Activated T-helper 1 cell treated with anti-CD3 and anti-CD28 coated beads, Interleukin-12 subunit alpha, Interleukin-12 subunit beta, Interleukin-2, Interleukin-4 antibody, amounts not matched to agents 30 ng/mL and 10 ng/mL and 1 ng/mL, durations not matched to agents 14 hours and 24 hours and 36 hours (primary cell): ENCODE data around the gene ATG9B. TPM values are rescaled to one million over a fixed set of nuclear protein-coding genes. Genes with fewer than 3 reads are reported as not detected.

Experiments used
- DNase-seq: peaks from one replicate; pipeline ENCODE4 v3.0.0; 2021; ENCODE audit warnings: low spot score
- H3K27ac Mint-ChIP-seq: one replicate; pipeline ENCODE4 v1.8.0; 2021; ENCODE audit warnings: mild to moderate bottlenecking, mixed read lengths
- H3K27me3 Mint-ChIP-seq: one replicate; pipeline ENCODE4 v1.8.0; 2022; ENCODE audit warnings: mild to moderate bottlenecking, moderate library complexity, mixed read lengths; ENCODE audit not compliant: insufficient read depth
- H3K36me3 Mint-ChIP-seq: one replicate; pipeline ENCODE4 v1.8.0; 2021; ENCODE audit warnings: low read depth, mixed read lengths
- H3K4me1 Mint-ChIP-seq: one replicate; pipeline ENCODE4 v1.8.0; 2021; ENCODE audit warnings: low read depth, mixed read lengths
- H3K4me3 Mint-ChIP-seq: one replicate; pipeline ENCODE4 v1.8.0; 2021; ENCODE audit warnings: mild to moderate bottlenecking, moderate library complexity, mixed read lengths
- H3K9me3 Mint-ChIP-seq: one replicate; pipeline ENCODE4 v1.8.0; 2021; ENCODE audit warnings: mixed read lengths
- intact Hi-C: fragments of 100-400 bp; cut with micrococcal nuclease; formaldehyde crosslinking; loops from one replicate; pipeline ENCODE4 v1.15.1; 2024
- total RNA-seq: library from RNA; stranded (reverse); gene quantifications from 2 replicates; pipeline ENCODE4 v1.2.3, GENCODE V29; 2022

The ATG9B gene
- total RNA-seq, 1 donor from 2014 or later, result 6.3 TPM

- no peak for DNase-seq
- Mint-ChIP-seq H3K9me3 (no peaks in the 10 kb centered on the region), H3K4me3 (no peak overlapping the region), H3K27ac (peak overlapping the region; percentile 96), H3K4me1 (peaks cover 18% of the 10 kb centered on the region), H3K27me3 (no peaks in the 10 kb centered on the region), H3K36me3 (peaks cover 4% of the 10 kb centered on the region)
- intact Hi-C loops, result loop anchor here (1.0 kb wide), 5 partner anchors 12 to 40 kb away; partner anchors contain the start of genes ABCB8 and FASTK
Measured at GRCh38 chr7:151039850-151040548, 15.7 kb upstream of the ATG9B start.

GRCh38 chr7:151038951-151039849, 14.9 kb upstream of the ATG9B start:
- peak overlapping the region; percentile 19 for H3K4me3 Mint-ChIP-seq
- no peak for DNase-seq
- peak overlapping the region; percentile 96 for H3K27ac Mint-ChIP-seq
- peaks cover 18% of the 10 kb centered on the region for H3K4me1 Mint-ChIP-seq
- intact Hi-C loops, result loop anchor here (1.0 kb wide), 5 partner anchors 11 to 41 kb away; partner anchors contain the start of genes ABCB8 and FASTK
- no peaks in the 10 kb centered on the region for H3K9me3 Mint-ChIP-seq
- H3K27me3 Mint-ChIP-seq, result no peaks in the 10 kb centered on the region
- H3K36me3 Mint-ChIP-seq, result peaks cover 2% of the 10 kb centered on the region

- H3K9me3 Mint-ChIP-seq, result no peaks in the 10 kb centered on the region
- DNase-seq, result no peak
- no peak overlapping the region for H3K4me3 Mint-ChIP-seq
- intact Hi-C loops, result no loop called here
- peaks cover 4% of the 10 kb centered on the region for H3K36me3 Mint-ChIP-seq
- H3K27me3 Mint-ChIP-seq, result no peaks in the 10 kb centered on the region
- H3K27ac Mint-ChIP-seq, result no peak overlapping the region
- H3K4me1 Mint-ChIP-seq, result peaks cover 18% of the 10 kb centered on the region
Measured at GRCh38 chr7:151035902-151036301, 11.6 kb upstream of the ATG9B start.

GRCh38 chr7:151035026-151035717, 10.9 kb upstream of the ATG9B start:
- Mint-ChIP-seq H3K27me3 (no peaks in the 10 kb centered on the region), H3K9me3 (no peaks in the 10 kb centered on the region), H3K4me1 (peaks cover 18% of the 10 kb centered on the region), H3K36me3 (peaks cover 4% of the 10 kb centered on the region), H3K4me3 (no peak overlapping the region), H3K27ac (no peak overlapping the region)
- intact Hi-C loops, result no loop called here
- DNase-seq, result no peak

- no peaks in the 10 kb centered on the region for H3K9me3 Mint-ChIP-seq
- H3K27me3 Mint-ChIP-seq, result no peaks in the 10 kb centered on the region
- intact Hi-C loops, result no loop called here
- peaks cover 4% of the 10 kb centered on the region for H3K36me3 Mint-ChIP-seq
- H3K27ac Mint-ChIP-seq, result no peak overlapping the region
- H3K4me1 Mint-ChIP-seq, result peaks cover 15% of the 10 kb centered on the region
- no peak for DNase-seq
- no peak overlapping the region for H3K4me3 Mint-ChIP-seq
Measured at GRCh38 chr7:151034312-151035025, 10.2 kb upstream of the ATG9B start.

GRCh38 chr7:151033864-151034249, 9.6 kb upstream of the ATG9B start:
- intact Hi-C loops, result no loop called here
- Mint-ChIP-seq H3K27ac (no peak overlapping the region), H3K4me1 (peaks cover 12% of the 10 kb centered on the region), H3K27me3 (no peaks in the 10 kb centered on the region), H3K4me3 (no peak overlapping the region), H3K36me3 (peaks cover 2% of the 10 kb centered on the region), H3K9me3 (no peaks in the 10 kb centered on the region)
- no peak for DNase-seq

GRCh38 chr7:151032936-151033863, 8.9 kb upstream of the ATG9B start:
- no peaks in the 10 kb centered on the region for H3K27me3 Mint-ChIP-seq
- no peak for DNase-seq
- no peak overlapping the region for H3K27ac Mint-ChIP-seq
- intact Hi-C loops, result no loop called here
- peaks cover 11% of the 10 kb centered on the region for H3K4me1 Mint-ChIP-seq
- H3K9me3 Mint-ChIP-seq, result no peaks in the 10 kb centered on the region
- no peak overlapping the region for H3K4me3 Mint-ChIP-seq
- H3K36me3 Mint-ChIP-seq, result peaks cover 4% of the 10 kb centered on the region

GRCh38 chr7:151031011-151031410, 6.7 kb upstream of the ATG9B start:
- H3K4me3 Mint-ChIP-seq, result no peak overlapping the region
- peaks cover 21% of the 10 kb centered on the region for H3K4me1 Mint-ChIP-seq
- H3K9me3 Mint-ChIP-seq, result no peaks in the 10 kb centered on the region
- DNase-seq, result no peak
- intact Hi-C loops, result no loop called here
- H3K36me3 Mint-ChIP-seq, result peaks cover 4% of the 10 kb centered on the region
- no peak overlapping the region for H3K27ac Mint-ChIP-seq
- H3K27me3 Mint-ChIP-seq, result no peaks in the 10 kb centered on the region

GRCh38 chr7:151028948-151029501, 4.7 kb upstream of the ATG9B start:
- Mint-ChIP-seq H3K9me3 (no peaks in the 10 kb centered on the region), H3K27ac (peak overlapping the region; percentile 95), H3K36me3 (peaks cover 4% of the 10 kb centered on the region), H3K27me3 (peaks cover 2% of the 10 kb centered on the region), H3K4me3 (peak overlapping the region; percentile 94), H3K4me1 (peaks cover 21% of the 10 kb centered on the region)
- DNase-seq, result no peak
- intact Hi-C loops, result loop anchor here (1.0 to 5.0 kb wide), 11 partner anchors 10 to 362 kb away; partner anchors contain the start of genes ABCF2, CHPF2 and FASTK

GRCh38 chr7:151028131-151028947, 4.0 kb upstream of the ATG9B start, which contains the start of gene ABCB8:
Gene ABCB8, plus strand, starts transcription at chr7:151028450. Its CDS starts 66 bp downstream, at chr7:151028516.
- Mint-ChIP-seq H3K36me3 (peaks cover 4% of the 10 kb centered on the region), H3K4me3 (peak within 1 kb of the TSS; percentile 94), H3K27me3 (peaks cover 2% of the 10 kb centered on the region), H3K27ac (peak within 1 kb of the TSS; percentile 95), H3K4me1 (peaks cover 21% of the 10 kb centered on the region), H3K9me3 (no peaks in the 10 kb centered on the region)
- peak; percentile 98 for DNase-seq
- intact Hi-C loops, result loop anchor here (1.0 to 5.0 kb wide), 11 partner anchors 10 to 361 kb away; partner anchors contain the start of genes ABCF2, CHPF2 and FASTK
